ENCODE data around the gene POLR2M. TPM values are rescaled to one million over a fixed set of nuclear protein-coding genes. Genes with fewer than 3 reads are reported as not detected.

The POLR2M gene
- 49.1 to 74.2 TPM (median 67.1 TPM) in 5 replicates for total RNA-seq (2022; extraction: Qiagen RNA extraction; ENCODE audit: low read depth)

GRCh38 chr15:57706405-57707209 lies at the start of gene POLR2M:
Gene POLR2M (plus strand): TSS chr15:57706714. CDS start chr15:57706843, 129 bp downstream.

Other genes with a start within 250 kb of the POLR2M start
- gene MYZAP, start 114.8 kb upstream of the POLR2M start, total RNA-seq (2022; extraction: Qiagen RNA extraction; ENCODE audit: low read depth) = 0.51 to 0.88 TPM (median 0.63 TPM) in 5 replicates